CD4-positive, alpha-beta T cell treated with Interleukin-2 at 100 ng/mL for 4 hours (primary cell): ENCODE data around the gene PLA2G15.
"Not testable (repeated sequence)": the region's sequence is repeated elsewhere in the genome, so short reads cannot be mapped to it uniquely, and the experiment has no call there.

Experiments used
- DNase-seq: peaks from one replicate; pipeline ENCODE4 v3.0.0-alpha.2; 2020; ENCODE audit warnings: low spot score

Gene PLA2G15

GRCh38 chr16:68281368-68282063 is 36.3 kb downstream of the PLA2G15 start:
- peak; percentile 35 for DNase-seq

- no peak for DNase-seq
Measured at GRCh38 chr16:68282064-68282452, 36.9 kb downstream of the PLA2G15 start.

- DNase-seq: no peak
Measured at GRCh38 chr16:68283346-68283745, 38.2 kb downstream of the PLA2G15 start.

- no peak for DNase-seq
Measured at GRCh38 chr16:68283801-68284598, 38.8 kb downstream of the PLA2G15 start.

- no peak for DNase-seq
Measured at GRCh38 chr16:68284847-68285246, 39.7 kb downstream of the PLA2G15 start.

GRCh38 chr16:68285683-68286082 is 40.5 kb downstream of the PLA2G15 start:
- no peak for DNase-seq

- peak; percentile 51 for DNase-seq
Measured at GRCh38 chr16:68286153-68287074, 41.2 kb downstream of the PLA2G15 start.

GRCh38 chr16:68287276-68288251 is 42.4 kb downstream of the PLA2G15 start:
- DNase-seq: peak; percentile 54

- no peak for DNase-seq
Measured at GRCh38 chr16:68288252-68288650, 43.1 kb downstream of the PLA2G15 start.

GRCh38 chr16:68288796-68289195 is 43.6 kb downstream of the PLA2G15 start:
- not testable (repeated sequence) for DNase-seq

GRCh38 chr16:68289202-68289601 is 44.0 kb downstream of the PLA2G15 start:
- DNase-seq: no peak

- peak; percentile 73 for DNase-seq
Measured at GRCh38 chr16:68289621-68290329, 44.6 kb downstream of the PLA2G15 start.

- DNase-seq: no peak
Measured at GRCh38 chr16:68290450-68290849, 45.3 kb downstream of the PLA2G15 start.

- no peak for DNase-seq
Measured at GRCh38 chr16:68291227-68291626, 46.1 kb downstream of the PLA2G15 start.

GRCh38 chr16:68292425-68292824 is 47.3 kb downstream of the PLA2G15 start:
- no peak for DNase-seq

- no peak for DNase-seq
Measured at GRCh38 chr16:68296291-68296690, 51.1 kb downstream of the PLA2G15 start.

GRCh38 chr16:68296693-68297092 is 51.5 kb downstream of the PLA2G15 start:
- DNase-seq: no peak

GRCh38 chr16:68297908-68298307 is 52.7 kb downstream of the PLA2G15 start:
- no peak for DNase-seq

GRCh38 chr16:68298312-68298711 is 53.1 kb downstream of the PLA2G15 start:
- DNase-seq: no peak

- no peak for DNase-seq
Measured at GRCh38 chr16:68298907-68299561, 53.9 kb downstream of the PLA2G15 start.
